WI38 (cell line): ENCODE results near the gene CYREN.

ENCODE experiments used
- H3K4me3 ChIP-seq: 2 replicates; pipeline ENCODE4 v1.5.1; 2011; ENCODE audit warnings: low read depth, mild to moderate bottlenecking, control low read depth, low read length
- CTCF ChIP-seq: IDR thresholded peaks from 2 replicates; pipeline ENCODE4 v1.5.1; 2012; ENCODE audit warnings: low read depth, mild to moderate bottlenecking, control low read depth, low read length

Gene CYREN

GRCh38 chr7:135205850-135206249 lies 35.3 kb upstream of the CYREN start:
- TF ChIP-seq CTCF: no peak
- H3K4me3 ChIP-seq: no peak overlapping the region

- no peak overlapping the region for H3K4me3 ChIP-seq
- no peak for TF ChIP-seq CTCF
These were observed 34.4 kb upstream of the CYREN start for GRCh38 chr7:135204876-135205275.

GRCh38 chr7:135204341-135204749 lies 33.8 kb upstream of the CYREN start:
- TF ChIP-seq CTCF: no peak
- H3K4me3 ChIP-seq: no peak overlapping the region

GRCh38 chr7:135201350-135201749 lies 30.8 kb upstream of the CYREN start:
- no peak for TF ChIP-seq CTCF

GRCh38 chr7:135200821-135201331 lies 30.4 kb upstream of the CYREN start:
- no peak overlapping the region for H3K4me3 ChIP-seq
- no peak for TF ChIP-seq CTCF

More at GRCh38 chr7:135201350-135201749, 30.8 kb upstream of the CYREN start:
- H3K4me3 ChIP-seq: no peak overlapping the region

GRCh38 chr7:135199439-135199838 lies 28.9 kb upstream of the CYREN start:
- TF ChIP-seq CTCF: no peak
- no peak overlapping the region for H3K4me3 ChIP-seq

- H3K4me3 ChIP-seq: no peak overlapping the region
- TF ChIP-seq CTCF: no peak
These were observed 27.6 kb upstream of the CYREN start for GRCh38 chr7:135197906-135198655.
